GM21825 (cell line): ENCODE results near the gene TTC9.

Source experiments
- ATAC-seq: cut with Tn5 transposase; IDR thresholded peaks from one replicate; pipeline ENCODE4 v1.9.1; 2021; ENCODE audit warnings: mild to moderate bottlenecking, moderate library complexity; ENCODE audit not compliant: unreplicated experiment

TTC9 gene

GRCh38 chr14:70643967-70644366, 2.3 kb downstream of the TTC9 start:
- no peak for ATAC-seq

- ATAC-seq: no peak
These were observed 4.2 kb downstream of the TTC9 start for GRCh38 chr14:70645892-70646291.

- no peak for ATAC-seq
These were observed 5.0 kb downstream of the TTC9 start for GRCh38 chr14:70646705-70647104.

- ATAC-seq: no peak
These were observed 6.6 kb downstream of the TTC9 start for GRCh38 chr14:70648346-70648745.

GRCh38 chr14:70649803-70650202, 8.1 kb downstream of the TTC9 start:
- ATAC-seq: no peak

GRCh38 chr14:70651522-70651921, 9.8 kb downstream of the TTC9 start:
- no peak for ATAC-seq

- no peak for ATAC-seq
These were observed 11.2 kb downstream of the TTC9 start for GRCh38 chr14:70652871-70653270.

- no peak for ATAC-seq
These were observed 11.9 kb downstream of the TTC9 start for GRCh38 chr14:70653662-70654061.

- no peak for ATAC-seq
These were observed 12.9 kb downstream of the TTC9 start for GRCh38 chr14:70654632-70655031.

- peak; percentile 67 for ATAC-seq
These were observed 13.6 kb downstream of the TTC9 start for GRCh38 chr14:70655110-70655826.

GRCh38 chr14:70658899-70659298, 17.2 kb downstream of the TTC9 start:
- no peak for ATAC-seq

GRCh38 chr14:70660967-70661893, 19.5 kb downstream of the TTC9 start:
- ATAC-seq: no peak

GRCh38 chr14:70662080-70662479, 20.4 kb downstream of the TTC9 start:
- no peak for ATAC-seq

- no peak for ATAC-seq
These were observed 21.1 kb downstream of the TTC9 start for GRCh38 chr14:70662816-70663215.

- peak; percentile 32 for ATAC-seq
These were observed 22.0 kb downstream of the TTC9 start for GRCh38 chr14:70663707-70664179.

- ATAC-seq: no peak
These were observed 23.2 kb downstream of the TTC9 start for GRCh38 chr14:70664698-70665447.

GRCh38 chr14:70665448-70666360, 24.0 kb downstream of the TTC9 start:
- peak; percentile 44 for ATAC-seq

GRCh38 chr14:70666361-70666686, 24.6 kb downstream of the TTC9 start:
- ATAC-seq: no peak

- no peak for ATAC-seq
These were observed 29.4 kb downstream of the TTC9 start for GRCh38 chr14:70670992-70671651.
